ENCODE measurements around the gene ARMC9. TPM values are rescaled to one million over a fixed set of nuclear protein-coding genes. Genes with fewer than 3 reads are reported as not detected.

Gene ARMC9
- total RNA-seq, 2 experiments from 2014 or later = 5.7 to 7.4 TPM

GRCh38 chr2:231199219-231199618 is 788 bp downstream of the ARMC9 start:
- ChIA-PET CTCF (no interaction called here), POLR2A (no interaction called here)

DNA sequence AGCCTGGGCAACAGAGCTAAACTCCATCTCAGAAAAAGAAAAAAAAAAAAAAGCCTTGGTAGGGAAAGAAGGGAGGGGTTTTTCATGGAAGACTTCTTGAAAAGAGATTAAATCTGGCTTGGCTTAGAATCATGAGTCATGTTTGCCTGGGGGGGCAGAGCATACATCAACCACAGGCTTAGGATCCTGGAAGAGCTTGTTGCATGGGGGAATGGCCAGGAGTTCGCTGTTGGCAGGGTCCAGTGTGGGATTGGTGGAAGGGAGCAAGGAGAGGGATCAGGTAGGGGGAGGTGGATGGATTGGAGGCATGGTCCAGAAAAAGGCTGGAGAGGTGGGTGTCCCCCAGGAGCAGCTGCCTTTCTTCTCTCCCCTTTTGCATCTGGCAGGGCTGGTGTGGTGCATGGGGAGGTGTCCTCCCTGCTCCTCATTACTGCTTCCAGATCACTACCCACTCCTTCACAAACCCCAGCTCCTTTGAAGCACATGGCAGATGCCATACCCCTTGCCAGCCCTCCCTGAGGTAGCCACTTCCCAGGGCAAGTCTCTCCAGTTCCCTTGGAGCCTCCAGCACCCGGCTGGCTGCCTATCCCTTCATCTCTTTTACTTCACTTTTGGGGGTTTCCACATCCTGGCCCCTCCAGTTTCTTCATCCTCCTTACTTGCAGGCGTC is 2.5 kb downstream of the ARMC9 start:
- ChIA-PET POLR2A (no interaction called here), CTCF (interaction anchor here (1.0 kb wide), 1 partner anchor 9 kb away, joined by 3 read pairs; no protein-coding TSS in a partner anchor)

- POLR2A ChIA-PET = no interaction called here
- CTCF ChIA-PET = no interaction called here
Observed at GRCh38 chr2:231201475-231201814, 3.0 kb downstream of the ARMC9 start.

- ChIA-PET CTCF (no interaction called here), POLR2A (no interaction called here)
Observed at GRCh38 chr2:231203087-231203486, 4.7 kb downstream of the ARMC9 start.

- ChIA-PET POLR2A (interaction anchor here (0.6 kb wide), 1 partner anchor 20 kb away, joined by 3 read pairs; no protein-coding TSS in a partner anchor), CTCF (interaction anchor here (0.6 to 0.7 kb wide), 2 partner anchors 1156 to 1424 kb away, joined by 3 to 4 read pairs; no protein-coding TSS in a partner anchor)
Observed at GRCh38 chr2:231204146-231204545, 5.7 kb downstream of the ARMC9 start.

- ChIA-PET POLR2A (interaction anchor here (0.7 kb wide), 1 partner anchor 134 kb away, joined by 3 read pairs; no protein-coding TSS in a partner anchor), CTCF (interaction anchor here (0.7 kb wide), 1 partner anchor 1424 kb away, joined by 4 read pairs; no protein-coding TSS in a partner anchor)
Observed at GRCh38 chr2:231204581-231204980, 6.2 kb downstream of the ARMC9 start.

DNA sequence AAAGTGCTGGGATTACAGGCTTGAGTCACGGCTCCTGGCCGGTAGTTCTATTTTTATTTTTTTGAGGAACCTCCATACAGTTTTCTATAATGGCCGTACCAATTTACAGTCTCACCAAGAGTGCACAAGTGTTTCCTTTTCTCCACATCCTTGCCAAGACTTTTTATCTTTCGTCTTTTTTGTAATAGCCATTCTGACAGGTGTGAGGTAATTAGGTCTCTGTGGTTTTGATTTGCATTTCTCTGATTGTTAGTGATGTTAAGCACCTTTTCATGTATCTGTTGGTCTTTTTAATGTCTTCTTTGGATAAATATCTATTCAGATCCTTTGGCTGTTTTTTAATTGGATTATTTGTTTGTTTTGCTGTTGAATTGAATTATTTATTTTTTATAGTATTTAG is 9.3 kb downstream of the ARMC9 start:
- ChIA-PET CTCF (no interaction called here), POLR2A (no interaction called here)

DNA sequence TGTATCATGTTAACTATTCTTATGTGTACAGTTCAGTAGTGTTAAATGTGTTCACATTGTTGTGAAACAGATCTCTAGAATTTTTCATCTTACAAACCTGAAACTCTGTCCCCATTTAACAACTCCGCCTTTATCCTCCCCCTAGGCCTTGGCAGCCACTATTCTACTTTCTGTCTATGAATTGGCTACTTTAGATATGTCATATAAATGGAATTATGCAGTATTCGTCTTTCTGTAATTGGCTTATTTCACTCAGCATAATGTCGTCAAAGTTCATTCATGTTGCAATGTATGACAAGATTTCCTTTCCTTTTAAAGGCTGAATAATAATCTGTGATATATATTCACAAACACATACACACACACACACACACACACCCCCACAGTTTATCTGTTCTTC is 12.4 kb downstream of the ARMC9 start:
- ChIA-PET CTCF (interaction anchor here (1.1 kb wide), 1 partner anchor 10 kb away, joined by 3 read pairs; no protein-coding TSS in a partner anchor), POLR2A (no interaction called here)

- POLR2A ChIA-PET = no interaction called here
Observed at GRCh38 chr2:231211486-231211885, 13.1 kb downstream of the ARMC9 start.

GRCh38 chr2:231212329-231212845 is 14.0 kb downstream of the ARMC9 start:
- ChIA-PET CTCF (no interaction called here), POLR2A (no interaction called here)

More at GRCh38 chr2:231211486-231211885, 13.1 kb downstream of the ARMC9 start:
- CTCF ChIA-PET = no interaction called here

- POLR2A ChIA-PET = no interaction called here
- CTCF ChIA-PET = no interaction called here
Observed at GRCh38 chr2:231213931-231214642, 15.7 kb downstream of the ARMC9 start.

DNA sequence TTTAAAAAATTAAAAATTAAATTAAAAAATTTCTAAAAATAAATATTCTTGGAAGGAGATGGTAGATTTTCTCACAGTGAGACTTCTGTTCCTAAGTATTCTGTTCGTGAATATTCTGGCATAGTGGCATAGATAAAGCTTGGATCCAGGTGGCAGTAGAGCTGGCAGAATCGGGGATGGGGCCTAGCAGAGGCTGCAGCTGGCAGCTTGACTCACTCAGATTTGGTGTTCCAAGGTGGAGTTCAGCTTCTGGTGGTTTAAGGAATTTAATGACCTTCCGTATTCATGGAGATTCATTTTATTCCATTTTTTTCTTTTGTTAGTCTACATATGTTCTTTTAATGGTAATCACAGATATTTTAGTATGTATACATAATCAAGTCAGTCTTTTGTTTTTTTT is 19.9 kb downstream of the ARMC9 start:
- ChIA-PET CTCF (no interaction called here), POLR2A (no interaction called here)

GRCh38 chr2:231219289-231219688 is 20.9 kb downstream of the ARMC9 start:
- POLR2A ChIA-PET = no interaction called here
- CTCF ChIA-PET = interaction anchor here (0.6 to 1.1 kb wide), 2 partner anchors 9 to 104 kb away, joined by 3 to 4 read pairs; no protein-coding TSS in a partner anchor

DNA sequence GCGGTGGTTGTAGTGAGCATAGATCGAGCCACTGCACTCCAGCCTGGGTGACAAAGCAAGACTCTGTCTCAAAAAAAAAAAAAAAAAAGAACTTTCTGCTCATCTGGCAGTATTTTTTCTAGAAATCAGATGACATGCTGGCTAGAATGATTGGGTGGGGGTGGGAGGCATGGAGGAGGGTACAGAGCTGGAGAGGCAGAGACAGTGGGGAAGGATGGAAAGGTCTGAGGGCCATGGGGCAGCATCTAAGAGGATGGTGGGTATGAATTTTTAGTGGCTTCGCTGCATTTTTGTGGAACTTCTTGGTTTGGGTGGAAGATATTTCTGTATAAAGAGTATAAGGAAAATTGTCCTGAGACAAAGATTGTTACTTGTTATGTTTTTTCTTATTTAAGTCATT is 23.3 kb downstream of the ARMC9 start:
- ChIA-PET CTCF (interaction anchor here (0.7 kb wide), 1 partner anchor 26 kb away, joined by 3 read pairs; no protein-coding TSS in a partner anchor), POLR2A (no interaction called here)

- CTCF ChIA-PET = interaction anchor here (0.7 kb wide), 1 partner anchor 26 kb away, joined by 3 read pairs; no protein-coding TSS in a partner anchor
- POLR2A ChIA-PET = no interaction called here
Observed at GRCh38 chr2:231222318-231223000, 24.0 kb downstream of the ARMC9 start.

DNA sequence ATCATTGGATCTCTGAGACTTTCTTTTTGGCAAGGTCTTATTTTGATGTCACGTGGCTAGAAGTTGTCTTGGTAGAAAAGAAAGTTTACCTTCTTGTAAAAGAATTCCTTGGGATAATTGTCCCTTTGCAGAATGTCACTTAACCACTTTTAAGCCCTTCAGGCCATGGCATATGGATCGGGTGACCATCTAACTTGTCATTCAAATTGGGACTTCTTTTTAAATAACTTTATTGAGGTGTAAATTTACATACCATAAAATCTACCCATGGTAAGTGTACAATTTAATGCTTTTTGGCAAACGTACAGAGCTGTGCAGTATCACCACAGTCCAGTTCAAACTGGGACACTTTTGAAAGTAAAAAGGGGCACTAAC is 24.6 kb downstream of the ARMC9 start:
- POLR2A ChIA-PET = no interaction called here
- CTCF ChIA-PET = no interaction called here

DNA sequence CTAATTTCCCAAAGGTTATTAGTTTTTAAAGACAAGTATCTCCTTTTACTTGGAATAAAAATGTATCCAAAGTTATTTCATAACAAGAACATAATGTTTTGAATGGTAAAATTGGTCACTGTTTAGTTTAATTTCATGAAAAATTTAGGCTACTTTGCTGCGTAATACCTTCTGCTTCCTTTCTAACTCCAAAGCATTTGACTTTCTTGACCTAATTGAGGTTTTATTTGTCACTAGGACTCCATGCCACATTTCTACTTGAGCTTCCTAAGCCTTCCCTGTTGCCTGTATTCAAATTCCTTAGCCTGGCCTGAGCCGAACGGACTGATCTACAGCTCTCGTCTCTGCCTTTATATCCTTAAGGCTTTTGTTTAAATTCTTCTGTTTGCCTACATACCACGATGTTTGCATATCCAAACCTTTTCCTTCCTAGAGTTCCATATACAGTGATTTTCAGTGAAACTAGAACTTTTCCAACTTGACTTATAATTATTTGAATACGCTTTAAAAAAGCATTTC is 25.1 kb downstream of the ARMC9 start:
- ChIA-PET CTCF (interaction anchor here (1.8 kb wide), 1 partner anchor 182 kb away, joined by 4 read pairs; no protein-coding TSS in a partner anchor), POLR2A (no interaction called here)

DNA sequence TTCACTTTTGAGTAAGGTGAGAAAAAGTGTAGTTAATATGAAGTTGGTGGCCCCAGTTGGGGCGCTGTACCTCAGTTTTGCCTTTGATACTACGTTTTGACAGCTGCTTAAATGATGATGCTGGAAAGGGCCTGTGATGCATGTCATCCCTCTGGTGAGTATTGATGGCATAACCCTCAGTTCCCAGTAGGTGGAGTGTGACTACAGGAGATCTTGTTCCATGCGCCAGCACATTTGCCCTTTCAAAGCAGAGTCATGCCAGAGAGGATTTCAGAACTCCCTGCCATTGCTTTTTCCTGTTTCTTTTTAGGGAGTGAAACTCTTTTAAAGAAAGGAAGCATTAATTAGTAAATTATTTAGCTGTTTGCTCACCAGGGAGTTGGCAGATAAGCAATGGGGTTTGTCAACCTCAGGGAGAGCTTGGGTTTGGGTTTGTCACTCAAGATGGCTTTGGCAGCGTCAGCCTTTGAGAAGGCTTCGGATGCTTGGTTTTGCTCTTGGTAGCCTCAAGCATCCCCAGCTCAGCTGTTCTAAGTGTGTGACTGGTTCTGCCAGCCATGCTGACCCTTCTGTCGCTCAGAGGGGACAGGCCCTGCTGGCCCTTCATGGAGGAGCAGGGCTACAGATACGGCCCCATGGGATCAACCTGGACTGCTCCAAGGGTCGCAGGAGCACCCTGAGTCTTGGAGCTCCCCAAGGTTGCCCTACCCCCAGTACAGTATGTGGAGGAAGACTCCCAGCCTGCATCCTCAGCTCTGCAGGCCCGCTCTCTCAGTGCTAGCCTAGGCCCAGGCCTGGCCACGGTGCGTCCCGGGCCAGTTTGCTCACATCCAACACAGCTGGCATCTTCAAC is 29.1 kb downstream of the ARMC9 start:
- CTCF ChIA-PET = interaction anchor here (0.7 to 2.3 kb wide), 11 partner anchors 14 to 363 kb away, joined by 3 to 12 read pairs (median 3); no protein-coding TSS in a partner anchor
- POLR2A ChIA-PET = no interaction called here

GRCh38 chr2:231228223-231228622 is 29.8 kb downstream of the ARMC9 start:
- ChIA-PET POLR2A (no interaction called here), CTCF (interaction anchor here (0.7 to 2.3 kb wide), 9 partner anchors 9 to 224 kb away, joined by 3 to 12 read pairs (median 3); no protein-coding TSS in a partner anchor)
